HepG2 (cell line): ENCODE data around the gene HYOU1. TPM values are rescaled to one million over a fixed set of nuclear protein-coding genes. Genes with fewer than 3 reads are reported as not detected.
A peak's percentile ranks its signal among the peaks of the same experiment; 100 is the strongest.

Experiments
- HNF4G ChIP-seq, 2 experiments: sonication (generic) in 1 of 2; formaldehyde crosslinking in 1 of 2; IDR thresholded peaks; 2 replicates each; pipeline versions ENCODE4 v1.4.0 to v1.6.1; 2011 to 2020; ENCODE audit warnings: borderline replicate concordance in 2 of 2, low read depth in 2 of 2, mild to moderate bottlenecking in 2 of 2, low read length in 1 of 2, missing genetic modification reagents in 1 of 2, moderate library complexity in 1 of 2
- HNRNPUL1 ChIP-seq: fragments of 200-400 bp; formaldehyde crosslinking; IDR thresholded peaks from 2 replicates; pipeline ENCODE4 v1.6.1; 2017; ENCODE audit warnings: low read depth, mild to moderate bottlenecking, low read length, moderate library complexity
- HOXA9 ChIP-seq: sonication (generic); formaldehyde crosslinking; IDR thresholded peaks from 2 replicates; pipeline ENCODE4 v1.8.1; 2022; ENCODE audit warnings: missing genetic modification reagents, mild to moderate bottlenecking, moderate library complexity, borderline replicate concordance
- KMT2A ChIP-seq: sonication (generic); formaldehyde crosslinking; IDR thresholded peaks from 2 replicates; pipeline ENCODE4 v1.4.0; 2020; ENCODE audit warnings: missing genetic modification reagents
- NR2F6 ChIP-seq, 2 experiments: IDR thresholded peaks; 2 replicates each; pipeline ENCODE4 v1.6.1; 2016; ENCODE audit warnings: antibody characterized with exemption in 1 of 2, mild to moderate bottlenecking in 1 of 2
- POGK ChIP-seq: sonication (generic); formaldehyde crosslinking; conservative IDR thresholded peaks from 2 replicates; pipeline ENCODE4 v1.8.0; 2022; ENCODE audit warnings: mild to moderate bottlenecking, moderate library complexity, missing genetic modification reagents
- STAT6 ChIP-seq: sonication (generic); formaldehyde crosslinking; IDR thresholded peaks from 2 replicates; pipeline ENCODE4 v1.4.0; 2020; ENCODE audit warnings: missing genetic modification reagents, mild to moderate bottlenecking, borderline replicate concordance
- SUZ12 ChIP-seq: fragments of 150-350 bp; IDR thresholded peaks from 2 replicates; pipeline ENCODE4 v1.6.1; 2014; ENCODE audit warnings: low read depth, low read length
- THYN1 ChIP-seq: sonication (generic); formaldehyde crosslinking; IDR thresholded peaks from 2 replicates; pipeline ENCODE4 v1.8.1; 2023; ENCODE audit warnings: low read depth, mild to moderate bottlenecking, moderate library complexity, missing genetic modification reagents, borderline replicate concordance
- USF2 ChIP-seq, 2 experiments: sonication (generic) in 1 of 2; formaldehyde crosslinking in 1 of 2; IDR thresholded peaks; 2 replicates each; pipeline versions ENCODE4 v1.5.1 to v1.6.1; 2011 to 2020; ENCODE audit warnings: borderline replicate concordance in 1 of 2, low read depth in 1 of 2, low read length in 1 of 2, mild to moderate bottlenecking in 1 of 2, missing genetic modification reagents in 1 of 2, moderate library complexity in 1 of 2
- ZNF512 ChIP-seq: sonication (generic); formaldehyde crosslinking; IDR thresholded peaks from 2 replicates; pipeline ENCODE4 v1.4.0; 2020; ENCODE audit warnings: mild to moderate bottlenecking, missing genetic modification reagents
- ZNF550 ChIP-seq: sonication (generic); formaldehyde crosslinking; IDR thresholded peaks from 2 replicates; pipeline ENCODE4 v1.4.0; 2020; ENCODE audit warnings: mild to moderate bottlenecking, missing genetic modification reagents, borderline replicate concordance
- ZNF557 ChIP-seq: sonication (generic); formaldehyde crosslinking; IDR thresholded peaks from 2 replicates; pipeline ENCODE4 v1.4.0; 2020; ENCODE audit warnings: missing genetic modification reagents
- ZNF567 ChIP-seq: sonication (generic); formaldehyde crosslinking; IDR thresholded peaks from 2 replicates; pipeline ENCODE4 v1.8.1; 2023; ENCODE audit warnings: mild to moderate bottlenecking, missing genetic modification reagents, borderline replicate concordance
- ZNF691 ChIP-seq: sonication (generic); formaldehyde crosslinking; IDR thresholded peaks from 2 replicates; pipeline ENCODE4 v1.4.0; 2020; ENCODE audit warnings: missing genetic modification reagents, low read depth, mild to moderate bottlenecking, borderline replicate concordance
- ZNF737 ChIP-seq: sonication (generic); formaldehyde crosslinking; IDR thresholded peaks from 2 replicates; pipeline ENCODE4 v1.5.0; 2020; ENCODE audit warnings: missing genetic modification reagents, mild to moderate bottlenecking, borderline replicate concordance
- polyA plus RNA-seq, 8 experiments: library from polyadenylated mRNA; depleted of rRNA in 3 of 8; stranded (reverse) in 7 of 8; unstranded in 1 of 8; fragments of >200 nt; fragmentation: Illumina TruSeq in 4 of 8; extraction: Trizol in 4 of 8; gene quantifications; 2 replicates each; pipeline versions ENCODE4 v1.2.1 to v1.2.3, GENCODE V29; 2011 to 2016; ENCODE audit warnings: low read depth in 4 of 8, missing spikeins in 1 of 8, mixed read lengths in 1 of 8; ENCODE audit not compliant: insufficient read depth in 1 of 8
- total RNA-seq, 5 experiments: library from RNA; depleted of rRNA; stranded (reverse); fragments of >200 nt; fragmentation: Illumina TruSeq; extraction: Trizol; gene quantifications; 2 replicates each; pipeline ENCODE4 v1.2.3, GENCODE V29; 2016; ENCODE audit warnings: low read depth in 1 of 5

HYOU1 gene
- total and polyA plus RNA-seq, 2 of the 13 experiments (the other 11 are each of a cell fraction or from before 2014, with no cell fraction given): 127 to 155 TPM

- TF ChIP-seq ZNF550 (no peak; the same call in 1 of the 2 replicates), HNRNPUL1 (no peak), NR2F6 (IDR thresholded peaks at IDR 0.05) (no peak), NR2F6 (CRISPR knock-in tag; IDR thresholded peaks at IDR 0.05) (no peak), SUZ12 (no peak), USF2 (IDR thresholded peaks at IDR 0.05; ENCODE audit: low read depth, low read length) (no peak), USF2 (CRISPR knock-in tag; IDR thresholded peaks at IDR 0.05; ENCODE audit: borderline replicate concordance) (no peak), POGK (CRISPR knock-in tag) (peak; percentile 97), ZNF737 (CRISPR knock-in tag) (no peak), ZNF512 (CRISPR knock-in tag) (peak; percentile 71; the same call in 1 of the 2 replicates), KMT2A (CRISPR knock-in tag) (peak; percentile 92), ZNF557 (0 out of 2 replicates have a peak, but pooled peaks have one; percentile 46), ZNF567 (0 out of 2 replicates have a peak, but pooled peaks have one; percentile 90), HNF4G (IDR thresholded peaks at IDR 0.05; ENCODE audit: borderline replicate concordance, low read depth, low read length) (no peak), HNF4G (CRISPR knock-in tag; IDR thresholded peaks at IDR 0.05; ENCODE audit: borderline replicate concordance, low read depth) (no peak), THYN1 (CRISPR knock-in tag) (no peak; the same call in 1 of the 2 replicates), STAT6 (CRISPR knock-in tag) (peak; percentile 74; the same call in 1 of the 2 replicates), ZNF691 (peak; percentile 90; the same call in 1 of the 2 replicates), HOXA9 (peak; percentile 92)
These were observed 38.3 kb upstream of the HYOU1 start (continued) for GRCh38 chr11:119095066-119095880.
